GM12878 (cell line): ENCODE data around the gene ANKRD11. TPM values are rescaled to one million over a fixed set of nuclear protein-coding genes. Genes with fewer than 3 reads are reported as not detected.

Experiments
- ATAC-seq: fragments of 200-7000 bp; cut with Tn5 transposase; 3 replicates; pipeline ENCODE4 v1.9.1; 2020; ENCODE audit warnings: mild to moderate bottlenecking, moderate library complexity
- BruUV-seq: library from RNA; stranded (reverse); fragments of 400-500 nt; replicated peaks from 2 replicates; lab custom pipeline; 2021; lab: Mats Ljungman, UMichigan
- CTCF ChIA-PET: fragments of 300-600 bp; sonication (Branson Sonifier 250); formaldehyde crosslinking; extraction: SDS; loops from one replicate; lab custom pipeline; 2021; ENCODE audit warnings: inconsistent platforms; lab: Yijun Ruan, JAX
- POLR2A ChIA-PET: fragments of 350-600 bp; formaldehyde crosslinking; extraction: SDS; loops from one replicate; lab custom pipeline; 2021; ENCODE audit warnings: inconsistent platforms; lab: Charles Lee
- RAD21 ChIA-PET: fragments of 300-600 bp; sonication (Branson Sonifier 250); formaldehyde crosslinking; loops from one replicate; lab custom pipeline; 2023; ENCODE audit warnings: antibody characterized with exemption; ENCODE audit not compliant: unreplicated experiment; lab: Charles Lee
- SMC1A ChIA-PET: fragments of 300-600 bp; sonication (Branson Sonifier 250); formaldehyde crosslinking; loops from one replicate; lab custom pipeline; 2023; ENCODE audit not compliant: unreplicated experiment, uncharacterized antibody; lab: Charles Lee
- DNase-seq: peaks from one replicate; pipeline ENCODE4 v3.0.0-alpha.2; 2011; ENCODE audit warnings: low read depth, low spot score
- FAIRE-seq: peaks from 3 replicates; lab custom pipeline; 2011; peaks lifted over from hg19 to GRCh38; lab: Jason Lieb, UNC
- H2AFZ ChIP-seq: 2 replicates; pipeline ENCODE4 v1.6.0; 2011; ENCODE audit warnings: low read depth, low read length, control low read depth; ENCODE audit not compliant: control insufficient read depth
- H3K27ac ChIP-seq: 2 replicates; pipeline ENCODE4 v1.5.1; 2011; ENCODE audit warnings: control low read depth; ENCODE audit not compliant: control insufficient read depth, insufficient read depth
- H3K27me3 ChIP-seq, 2 experiments: replicated peaks in 1 of 2; 2 replicates each; pipeline versions ENCODE4 v1.6.0 to v1.6.1; 2011; ENCODE audit warnings: low read length in 1 of 2; ENCODE audit not compliant: control insufficient read depth in 2 of 2, insufficient read depth in 2 of 2
- H3K36me3 ChIP-seq, 2 experiments: 2 replicates each; pipeline ENCODE4 v1.5.1; 2011; ENCODE audit warnings: low read length in 1 of 2; ENCODE audit not compliant: control insufficient read depth in 2 of 2, insufficient read depth in 2 of 2
- H3K4me1 ChIP-seq: 2 replicates; pipeline ENCODE4 v1.6.1; 2011; ENCODE audit warnings: mild to moderate bottlenecking, low read length, moderate library complexity, mixed read lengths; ENCODE audit not compliant: control insufficient read depth, insufficient read depth
- H3K4me2 ChIP-seq: 2 replicates; pipeline ENCODE4 v1.6.0; 2011; ENCODE audit warnings: control low read depth; ENCODE audit not compliant: control insufficient read depth, insufficient read depth
- H3K4me3 ChIP-seq: fragments of 200-600 bp; sonication (generic); 2 replicates; pipeline ENCODE4 v1.5.1; 2016
- H3K79me2 ChIP-seq: 2 replicates; pipeline ENCODE4 v1.6.0; 2011; ENCODE audit warnings: low read length; ENCODE audit not compliant: control insufficient read depth, insufficient read depth
- H3K9ac ChIP-seq: 2 replicates; pipeline ENCODE4 v1.8.0; 2011; ENCODE audit warnings: low read length, control low read depth, mixed read lengths; ENCODE audit not compliant: control insufficient read depth, insufficient read depth
- H3K9me3 ChIP-seq: replicated peaks from 3 replicates; pipeline ENCODE4 v1.5.1; 2011; ENCODE audit warnings: mild to moderate bottlenecking, low read length; ENCODE audit not compliant: control insufficient read depth, insufficient read depth
- H4K20me1 ChIP-seq: 2 replicates; pipeline ENCODE4 v1.6.0; 2011; ENCODE audit not compliant: control insufficient read depth, insufficient read depth
- BCL11A ChIP-seq: IDR thresholded peaks from 2 replicates; pipeline ENCODE4 v1.6.1; 2011; ENCODE audit warnings: low read depth, low read length
- EZH2 ChIP-seq: IDR thresholded peaks from 2 replicates; pipeline ENCODE4 v1.6.1; 2012; ENCODE audit warnings: low read depth, mild to moderate bottlenecking, control low read depth, inconsistent platforms, low read length, borderline replicate concordance; ENCODE audit not compliant: control insufficient read depth
- HDAC6 ChIP-seq: fragments of 200-600 bp; sonication (generic); IDR thresholded peaks from one replicate; pipeline ENCODE4 v1.8.0; 2017; ENCODE audit warnings: antibody characterized with exemption; ENCODE audit not compliant: unreplicated experiment
- MEF2B ChIP-seq: fragments of 450-650 bp; IDR thresholded peaks from 2 replicates; pipeline ENCODE4 v1.6.1; 2018; ENCODE audit warnings: mild to moderate bottlenecking, moderate library complexity; ENCODE audit not compliant: partially characterized antibody, poor library complexity, severe bottlenecking
- NFIC ChIP-seq: IDR thresholded peaks from 2 replicates; pipeline ENCODE4 v1.6.1; 2012; ENCODE audit warnings: low read depth, mild to moderate bottlenecking, inconsistent platforms, low read length, moderate library complexity
- NR2F1 ChIP-seq: fragments of 450-650 bp; conservative IDR thresholded peaks from 2 replicates; pipeline ENCODE4 v1.6.1; 2017; ENCODE audit warnings: mild to moderate bottlenecking
- SMAD1 ChIP-seq: fragments of 450-650 bp; IDR thresholded peaks from 2 replicates; pipeline ENCODE4 v1.6.1; 2018; ENCODE audit warnings: mild to moderate bottlenecking, low read depth; ENCODE audit not compliant: partially characterized antibody
- SREBF2 ChIP-seq: IDR thresholded peaks from 2 replicates; pipeline ENCODE4 v1.6.1; 2012; ENCODE audit warnings: mild to moderate bottlenecking, low read length
- SRF ChIP-seq, 2 experiments: IDR thresholded peaks; 2 replicates each; pipeline ENCODE4 v1.6.1; 2011; ENCODE audit warnings: low read depth in 2 of 2, low read length in 2 of 2, mild to moderate bottlenecking in 1 of 2, moderate library complexity in 1 of 2
- STAT1 ChIP-seq: fragments of 450-650 bp; conservative IDR thresholded peaks from 2 replicates; pipeline ENCODE4 v1.6.1; 2014; ENCODE audit warnings: antibody characterized with exemption, mild to moderate bottlenecking
- ZSCAN29 ChIP-seq: fragments of 450-650 bp; IDR thresholded peaks from 2 replicates; pipeline ENCODE4 v1.6.1; 2017; ENCODE audit warnings: mild to moderate bottlenecking, moderate library complexity
- WGBS: methylation state at CpG from one replicate; pipeline ENCODE4 v1.1.6; 2016; ENCODE audit warnings: low lambda C conversion rate; ENCODE audit not compliant: insufficient replicate concordance, insufficient coverage; ENCODE audit errors: missing lambda C conversion rate; 5-methylcytosine and 5-hydroxymethylcytosine counted together
- in situ Hi-C: fragments of 300-500 bp; cut with MboI; formaldehyde crosslinking; loops from 9 replicates; pipeline ENCODE4 v1.14.3; 2018; ENCODE audit warnings: mixed read lengths
- intact Hi-C: fragments of 100-400 bp; cut with micrococcal nuclease; formaldehyde crosslinking; loops from one replicate; pipeline ENCODE4 v1.14.2; 2022; ENCODE audit not compliant: unreplicated experiment
- polyA plus RNA-seq, 11 experiments: library from polyadenylated mRNA; depleted of rRNA in 4 of 11; unstranded in 6 of 11; stranded (reverse) in 5 of 11; fragments of >200 nt; fragmentation: Nextera tagmentation in 4 of 11; fragmentation: Illumina TruSeq in 1 of 11; extraction: Ambion mirVana in 4 of 11; extraction: Trizol in 1 of 11; gene quantifications; 1 replicate in 1 of 11; 2 replicates in 10 of 11; pipeline versions ENCODE4 v1.2.1 to v1.2.3, GENCODE V29; 2011 to 2016; ENCODE audit warnings: inconsistent platforms in 2 of 11, missing spikeins in 2 of 11, low read depth in 1 of 11
- total RNA-seq, 4 experiments: library from RNA; depleted of rRNA in 3 of 4; stranded (reverse); fragments of >200 nt in 3 of 4; fragmentation: Illumina TruSeq in 1 of 4; extraction: Trizol in 1 of 4; gene quantifications; 2 replicates each; pipeline versions ENCODE4 v1.2.1 to v1.2.3, GENCODE V29; 2013 to 2021
- TF ChIP-seq, protein P1 (sequence below): IDR thresholded peaks from 2 replicates; pipeline ENCODE4 v1.6.1; 2012; ENCODE audit warnings: low read depth, low read length, improper control_type of control experiment

The ANKRD11 gene
- total and polyA plus RNA-seq, 10 of the 15 experiments (the other 5 are each of a cell fraction or from before 2014, with no cell fraction given) = 5.1 to 103 (median 27.4) TPM

DNA sequence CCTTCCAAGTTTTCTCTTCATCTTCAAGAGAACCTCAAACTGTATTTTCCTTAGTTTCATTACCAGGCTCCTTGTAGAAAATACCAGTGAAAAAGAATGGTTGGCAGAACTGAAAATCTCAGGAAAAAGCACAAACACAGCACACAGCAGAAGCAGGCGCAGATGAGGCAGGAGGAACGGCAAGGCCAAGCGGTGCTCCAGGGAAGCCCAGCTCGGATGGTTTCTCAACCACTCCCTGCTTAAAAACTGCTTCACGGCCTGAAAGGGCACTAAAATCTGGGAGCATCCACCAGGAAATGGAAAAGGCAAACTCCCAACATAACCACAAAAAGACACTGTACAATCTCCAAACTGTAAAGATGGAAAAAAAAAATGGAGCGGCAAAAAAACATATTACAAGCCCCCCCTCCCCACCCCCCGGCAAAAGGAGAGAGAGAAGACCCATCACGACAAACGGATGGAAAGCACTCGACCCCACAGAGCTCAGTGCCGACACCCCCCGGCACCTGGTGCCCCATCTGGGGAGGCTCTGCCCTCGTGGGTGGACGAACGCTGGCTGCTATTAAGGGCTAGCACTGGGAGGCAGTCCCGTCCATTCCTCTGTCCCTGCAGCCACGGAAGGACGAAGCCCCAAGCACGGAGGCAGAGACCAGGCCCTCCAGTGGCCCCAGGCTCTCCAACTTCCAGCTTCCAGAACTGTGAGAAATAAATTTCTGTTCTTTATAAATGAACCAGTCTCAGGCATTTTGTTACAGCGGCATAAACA is 145.3 kb downstream of the ANKRD11 start:
- ChIA-PET RAD21 (no interaction called here), POLR2A (interaction anchor here (0.6 kb wide), 1 partner anchor 11 kb away, joined by 3 read pairs; no protein-coding TSS in a partner anchor), SMC1A (no interaction called here), CTCF (interaction anchor here (1.1 to 1.6 kb wide), 2 partner anchors 12 to 13 kb away, joined by 3 to 4 read pairs; no protein-coding TSS in a partner anchor)
- peaks cover 20% of the 10 kb centered on the region; the same call in 1 of the 2 replicates for H4K20me1 ChIP-seq
- H2AFZ ChIP-seq = no peak overlapping the region
- in situ Hi-C loops = no loop called here
- H3K4me2 ChIP-seq = no peak overlapping the region
- no peak overlapping the region for H3K9ac ChIP-seq
- ATAC-seq (no peak), FAIRE-seq (no peak), DNase-seq (no peak)
- intact Hi-C loops = no loop called here
- BruUV-seq = no TSS peak
- H3K27ac ChIP-seq = no peak overlapping the region
- H3K4me3 ChIP-seq = no peak overlapping the region
- H3K79me2 ChIP-seq = peaks cover 89% of the 10 kb centered on the region
- no peaks in the 10 kb centered on the region for H3K27me3 ChIP-seq
- peaks cover 12% of the 10 kb centered on the region for H3K4me1 ChIP-seq
- no peak for TF ChIP-seq SMAD1
- no peak for TF ChIP-seq HDAC6
- no peak for TF ChIP-seq NFIC
- TF ChIP-seq EZH2 = no peak
- no peak for TF ChIP-seq ZSCAN29
- TF ChIP-seq STAT1 = no peak
- no peak for TF ChIP-seq SRF (IDR thresholded peaks at IDR 0.05; ENCODE audit: low read depth in 2 of 2, low read length in 2 of 2)
- TF ChIP-seq MEF2B = no peak
- TF ChIP-seq NR2F1 = no peak
- TF ChIP-seq BCL11A = no peak
- no peak for TF ChIP-seq SREBF2
- TF ChIP-seq, protein P1, sequence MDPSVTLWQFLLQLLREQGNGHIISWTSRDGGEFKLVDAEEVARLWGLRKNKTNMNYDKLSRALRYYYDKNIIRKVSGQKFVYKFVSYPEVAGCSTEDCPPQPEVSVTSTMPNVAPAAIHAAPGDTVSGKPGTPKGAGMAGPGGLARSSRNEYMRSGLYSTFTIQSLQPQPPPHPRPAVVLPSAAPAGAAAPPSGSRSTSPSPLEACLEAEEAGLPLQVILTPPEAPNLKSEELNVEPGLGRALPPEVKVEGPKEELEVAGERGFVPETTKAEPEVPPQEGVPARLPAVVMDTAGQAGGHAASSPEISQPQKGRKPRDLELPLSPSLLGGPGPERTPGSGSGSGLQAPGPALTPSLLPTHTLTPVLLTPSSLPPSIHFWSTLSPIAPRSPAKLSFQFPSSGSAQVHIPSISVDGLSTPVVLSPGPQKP = no peak
- WGBS = 96% methylated on average over 20 of the region's 20 CpGs
- H3K36me3 ChIP-seq = peaks cover 3% of the 10 kb centered on the region in 2 experiments; a peak in 3 of 4 replicates
- no peaks in the 10 kb centered on the region for H3K9me3 ChIP-seq
